GM18951 (cell line): Measurements from ENCODE around the gene ADAMTS12.
"Not testable (repeated sequence)": the region's sequence is repeated elsewhere in the genome, so short reads cannot be mapped to it uniquely, and the experiment has no call there.

Experiments
- POLR2A ChIP-seq: IDR thresholded peaks from 4 replicates; pipeline ENCODE4 v1.6.1; 2011; ENCODE audit warnings: mild to moderate bottlenecking; ENCODE audit not compliant: insufficient read length, insufficient read depth; ENCODE audit errors: extremely low read depth
- in situ Hi-C: fragments of 300-500 bp; cut with MboI; formaldehyde crosslinking; loops from one replicate; pipeline ENCODE4 v1.12.0; 2022; ENCODE audit warnings: low sequenced_read_pairs, mixed read lengths, inconsistent platforms; ENCODE audit not compliant: unreplicated experiment

Gene ADAMTS12

GRCh38 chr5:33579152-33579551 lies 312.6 kb downstream of the ADAMTS12 start:
- TF ChIP-seq POLR2A: no peak
- in situ Hi-C loops: no loop called here

GRCh38 chr5:33576726-33577590 lies 314.8 kb downstream of the ADAMTS12 start:
- in situ Hi-C loops: no loop called here
- TF ChIP-seq POLR2A: no peak

GRCh38 chr5:33565324-33565723 lies 326.5 kb downstream of the ADAMTS12 start:
- in situ Hi-C loops: no loop called here
- no peak for TF ChIP-seq POLR2A

GRCh38 chr5:33563983-33564908 lies 327.5 kb downstream of the ADAMTS12 start:
- TF ChIP-seq POLR2A: no peak
- in situ Hi-C loops: no loop called here

- TF ChIP-seq POLR2A: no peak
- in situ Hi-C loops: no loop called here
Observed at GRCh38 chr5:33563530-33563929, 328.3 kb downstream of the ADAMTS12 start.

- in situ Hi-C loops: no loop called here
- no peak for TF ChIP-seq POLR2A
Observed at GRCh38 chr5:33558489-33558888, 333.3 kb downstream of the ADAMTS12 start.

- TF ChIP-seq POLR2A: no peak
- in situ Hi-C loops: no loop called here
Observed at GRCh38 chr5:33557605-33558004, 334.2 kb downstream of the ADAMTS12 start.

GRCh38 chr5:33556330-33557328 lies 335.2 kb downstream of the ADAMTS12 start:
- in situ Hi-C loops: no loop called here
- TF ChIP-seq POLR2A: no peak

- no peak for TF ChIP-seq POLR2A
- in situ Hi-C loops: no loop called here
Observed at GRCh38 chr5:33549982-33550567, 341.7 kb downstream of the ADAMTS12 start.

- in situ Hi-C loops: not testable (repeated sequence)
Observed at GRCh38 chr5:33539790-33540189, 352.0 kb downstream of the ADAMTS12 start.

- TF ChIP-seq POLR2A: no peak
- in situ Hi-C loops: no loop called here
Observed at GRCh38 chr5:33539212-33539611, 352.6 kb downstream of the ADAMTS12 start.

GRCh38 chr5:33538201-33538600 lies 353.6 kb downstream of the ADAMTS12 start:
- TF ChIP-seq POLR2A: no peak
- in situ Hi-C loops: no loop called here
